Measurements from ENCODE around the gene KRTAP4-11.
"Not testable (repeated sequence)": the region's sequence is repeated elsewhere in the genome, so short reads cannot be mapped to it uniquely, and the experiment has no call there.

Gene KRTAP4-11

GRCh38 chr17:41117846-41118386, at the start of gene KRTAP4-11:
Gene KRTAP4-11 (minus strand): TSS chr17:41118373. CDS start chr17:41118315, 58 bp downstream.
- H3K27me3 Mint-ChIP-seq, result peaks cover 49% of the 10 kb centered on the region
- not testable (repeated sequence) for H3K36me3 Mint-ChIP-seq (ENCODE audit: low read depth); H3K27ac Mint-ChIP-seq; H3K9me3 Mint-ChIP-seq; H3K4me3 Mint-ChIP-seq; DNase-seq
- H3K4me1 Mint-ChIP-seq (ENCODE audit: low read depth), result peaks cover 12% of the 10 kb centered on the region

- no peak for DNase-seq
- no peaks in the 10 kb centered on the region for H3K4me1 Mint-ChIP-seq (ENCODE audit: low read depth)
- H3K27me3 Mint-ChIP-seq, result no peaks in the 10 kb centered on the region
- no peak overlapping the region for H3K27ac Mint-ChIP-seq
- H3K36me3 Mint-ChIP-seq (ENCODE audit: low read depth), result no peaks in the 10 kb centered on the region
- H3K9me3 Mint-ChIP-seq, result no peaks in the 10 kb centered on the region
- H3K4me3 Mint-ChIP-seq, result no peak overlapping the region
Measured at GRCh38 chr17:41167561-41167960, 49.4 kb upstream of the KRTAP4-11 start.

- Mint-ChIP-seq H3K27me3 (peaks cover 6% of the 10 kb centered on the region), H3K36me3 (ENCODE audit: low read depth) (no peaks in the 10 kb centered on the region), H3K4me1 (ENCODE audit: low read depth) (no peaks in the 10 kb centered on the region), H3K4me3 (no peak overlapping the region), H3K9me3 (no peaks in the 10 kb centered on the region), H3K27ac (no peak overlapping the region)
- no peak for DNase-seq
Measured at GRCh38 chr17:41163828-41164227, 45.7 kb upstream of the KRTAP4-11 start.

DNA sequence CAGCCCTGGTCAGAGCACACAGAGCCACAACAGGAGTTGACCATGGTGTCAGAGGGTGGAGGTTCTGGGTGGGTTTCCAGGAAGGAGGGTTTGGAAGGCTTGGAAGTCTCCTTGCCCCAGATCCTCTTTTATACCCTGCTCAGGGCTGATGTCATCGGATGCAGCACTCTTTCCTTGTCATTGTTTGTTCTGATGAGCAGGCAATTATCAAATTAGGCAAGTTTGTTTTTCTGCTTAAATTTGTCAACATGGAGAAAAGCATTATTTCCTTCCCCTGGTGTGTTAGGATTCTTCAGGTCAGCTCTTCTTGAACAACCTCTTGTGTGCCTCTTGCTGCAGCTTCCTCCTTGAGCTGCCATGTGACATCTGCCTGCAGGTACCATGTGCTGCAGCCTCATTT, 42.5 kb upstream of the KRTAP4-11 start, which contains the start of gene KRTAP4-4:
TSS of gene KRTAP4-4 (minus strand) at position 101 of the 400 bp plus-strand sequence. CDS start at position 44, 57 bp downstream.
- Mint-ChIP-seq H3K27ac (no peak within 1 kb of the TSS), H3K4me1 (ENCODE audit: low read depth) (no peaks in the 10 kb centered on the region), H3K9me3 (no peaks in the 10 kb centered on the region), H3K27me3 (peaks cover 17% of the 10 kb centered on the region), H3K36me3 (ENCODE audit: low read depth) (no peaks in the 10 kb centered on the region), H3K4me3 (no peak within 1 kb of the TSS)
- no peak for DNase-seq

- peaks cover 19% of the 10 kb centered on the region for H3K27me3 Mint-ChIP-seq
- H3K4me3 Mint-ChIP-seq; H3K4me1 Mint-ChIP-seq (ENCODE audit: low read depth); H3K27ac Mint-ChIP-seq; H3K9me3 Mint-ChIP-seq; DNase-seq; H3K36me3 Mint-ChIP-seq (ENCODE audit: low read depth): not testable (repeated sequence)
Measured at GRCh38 chr17:41160190-41160589, 42.0 kb upstream of the KRTAP4-11 start.

DNA sequence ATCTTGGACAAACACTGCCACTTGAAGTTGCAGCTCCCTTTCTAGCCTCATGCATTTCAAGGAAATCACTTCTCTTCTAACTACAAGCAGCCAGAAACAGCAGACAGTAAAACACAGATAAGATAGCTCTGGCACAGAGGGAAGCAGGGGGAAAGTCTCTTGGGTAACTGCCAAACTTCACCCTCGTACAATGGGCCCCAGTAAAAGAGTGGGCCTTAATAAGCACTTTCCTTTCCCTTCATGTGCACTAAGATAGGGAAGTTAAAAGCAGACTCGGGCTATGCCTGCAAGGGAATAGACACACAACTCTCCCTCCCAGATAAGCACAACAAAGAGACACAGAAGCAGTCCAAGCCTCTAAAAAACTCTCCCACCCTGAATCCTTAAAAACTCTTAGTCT, 35.7 kb upstream of the KRTAP4-11 start:
- Mint-ChIP-seq H3K4me3 (no peak overlapping the region), H3K27ac (no peak overlapping the region), H3K9me3 (no peaks in the 10 kb centered on the region), H3K36me3 (ENCODE audit: low read depth) (no peaks in the 10 kb centered on the region), H3K4me1 (ENCODE audit: low read depth) (no peaks in the 10 kb centered on the region), H3K27me3 (peaks cover 29% of the 10 kb centered on the region)
- DNase-seq, result no peak

GRCh38 chr17:41151525-41151924, 33.4 kb upstream of the KRTAP4-11 start:
- H3K27me3 Mint-ChIP-seq, result peaks cover 27% of the 10 kb centered on the region

GRCh38 chr17:41150026-41150425, 31.9 kb upstream of the KRTAP4-11 start:
- no peak overlapping the region for H3K4me3 Mint-ChIP-seq
- no peaks in the 10 kb centered on the region for H3K36me3 Mint-ChIP-seq (ENCODE audit: low read depth)
- no peaks in the 10 kb centered on the region for H3K9me3 Mint-ChIP-seq

More at GRCh38 chr17:41151525-41151924, 33.4 kb upstream of the KRTAP4-11 start:
- no peaks in the 10 kb centered on the region for H3K36me3 Mint-ChIP-seq (ENCODE audit: low read depth)
- no peaks in the 10 kb centered on the region for H3K4me1 Mint-ChIP-seq (ENCODE audit: low read depth)
- DNase-seq, result no peak
- H3K9me3 Mint-ChIP-seq, result no peaks in the 10 kb centered on the region
- no peak overlapping the region for H3K27ac Mint-ChIP-seq
- no peak overlapping the region for H3K4me3 Mint-ChIP-seq

DNA sequence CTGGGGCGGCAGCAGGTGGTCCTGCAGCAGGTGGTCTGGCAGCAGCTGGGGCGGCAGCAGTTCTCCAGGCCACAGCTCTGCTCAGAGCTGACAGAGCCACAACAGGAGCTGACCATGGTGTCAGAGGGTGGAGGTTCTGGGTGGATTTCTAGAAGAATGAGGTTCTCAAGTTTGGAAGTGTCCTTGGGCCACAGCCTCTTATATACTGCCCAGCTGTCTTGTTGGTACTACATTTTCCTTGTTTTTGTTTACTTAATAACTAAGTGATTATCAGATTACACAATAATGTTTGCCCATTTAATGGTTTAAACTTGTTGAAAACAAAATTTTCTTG, 31.4 kb upstream of the KRTAP4-11 start, which contains the start of gene KRTAP4-5:
TSS of gene KRTAP4-5 (minus strand) at position 174 of the 334 bp plus-strand sequence. CDS start at position 116, 58 bp downstream.
- H3K4me3 Mint-ChIP-seq, result no peak within 1 kb of the TSS
- no peak for DNase-seq
- H3K4me1 Mint-ChIP-seq (ENCODE audit: low read depth), result no peaks in the 10 kb centered on the region
- peaks cover 15% of the 10 kb centered on the region for H3K27me3 Mint-ChIP-seq
- H3K36me3 Mint-ChIP-seq (ENCODE audit: low read depth), result no peaks in the 10 kb centered on the region
- H3K9me3 Mint-ChIP-seq, result no peaks in the 10 kb centered on the region
- H3K27ac Mint-ChIP-seq, result no peak within 1 kb of the TSS

More at GRCh38 chr17:41150026-41150425, 31.9 kb upstream of the KRTAP4-11 start:
- Mint-ChIP-seq H3K27me3 (peaks cover 17% of the 10 kb centered on the region), H3K4me1 (ENCODE audit: low read depth) (no peaks in the 10 kb centered on the region), H3K27ac (no peak overlapping the region)
- no peak for DNase-seq

DNA sequence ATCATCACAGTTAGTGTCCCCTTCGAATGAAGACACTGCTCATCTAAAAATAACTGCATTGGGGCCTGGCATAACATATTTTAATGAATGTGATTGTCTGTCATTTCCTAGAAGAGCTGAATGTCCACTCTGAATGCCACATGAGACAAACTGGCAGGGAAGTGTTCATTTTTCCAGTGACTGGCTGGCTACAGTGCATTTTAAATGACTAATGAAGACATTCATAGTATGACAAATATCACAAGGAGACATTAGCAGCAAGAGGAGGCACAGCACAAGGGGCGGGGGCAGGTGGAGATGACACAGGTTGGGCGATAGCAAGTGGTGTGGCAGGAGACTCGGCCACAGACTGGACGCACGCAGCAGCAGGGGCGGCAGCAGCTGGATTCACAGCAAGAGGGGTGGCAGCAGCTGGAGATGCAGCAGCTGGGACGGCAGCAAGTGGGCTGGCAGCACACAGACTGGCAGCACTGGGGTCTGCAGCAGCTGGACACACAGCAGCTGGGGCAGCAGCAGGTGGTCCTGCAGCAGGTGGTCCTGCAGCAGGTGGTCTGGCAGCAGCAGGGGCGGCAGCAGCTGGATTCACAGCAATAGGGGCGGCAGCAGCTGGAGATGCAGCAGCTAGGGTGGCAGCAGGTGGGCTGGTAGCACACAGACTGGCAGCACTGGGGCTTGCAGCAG, 30.9 kb upstream of the KRTAP4-11 start:
- not testable (repeated sequence) for DNase-seq; H3K4me3 Mint-ChIP-seq; H3K36me3 Mint-ChIP-seq (ENCODE audit: low read depth); H3K27ac Mint-ChIP-seq; H3K9me3 Mint-ChIP-seq; H3K4me1 Mint-ChIP-seq (ENCODE audit: low read depth)
- peaks cover 14% of the 10 kb centered on the region for H3K27me3 Mint-ChIP-seq

DNA sequence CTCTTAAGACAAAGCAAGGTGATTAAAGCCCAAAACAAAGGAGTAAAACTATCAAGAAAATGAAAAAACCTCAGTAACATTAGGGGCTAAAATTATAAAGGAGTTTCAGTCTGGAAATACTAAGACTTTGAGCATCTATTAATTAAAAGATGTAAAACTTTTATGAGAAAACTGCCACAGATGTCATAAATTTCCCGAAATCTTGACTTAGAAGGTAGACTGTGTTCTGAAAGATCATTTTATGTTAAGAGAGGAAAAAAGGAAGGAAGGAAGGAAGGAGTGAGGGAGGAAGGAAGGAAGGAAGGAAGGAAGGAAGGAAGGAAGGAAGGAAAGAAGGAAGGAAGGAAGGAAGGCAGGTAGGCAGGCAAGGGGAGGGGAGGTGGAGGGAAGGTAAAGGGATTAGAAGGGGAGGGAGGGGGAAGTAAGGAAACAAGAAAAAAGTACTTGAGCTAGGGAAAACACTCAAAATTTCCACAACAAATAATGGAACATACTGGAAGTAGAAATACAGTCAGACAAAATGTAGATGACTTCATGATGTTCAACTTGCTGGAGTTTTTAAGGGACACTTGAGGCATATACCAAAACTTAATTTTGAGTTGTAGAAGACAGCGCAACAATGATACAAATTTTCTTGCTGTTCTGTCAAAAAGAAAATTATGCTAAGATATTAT, 29.5 kb upstream of the KRTAP4-11 start:
- peaks cover 4% of the 10 kb centered on the region for H3K36me3 Mint-ChIP-seq (ENCODE audit: low read depth)
- H3K9me3 Mint-ChIP-seq, result peaks cover 12% of the 10 kb centered on the region

GRCh38 chr17:41145261-41145660, 27.1 kb upstream of the KRTAP4-11 start:
- Mint-ChIP-seq H3K27me3 (peaks cover 11% of the 10 kb centered on the region), H3K4me1 (ENCODE audit: low read depth) (no peaks in the 10 kb centered on the region), H3K36me3 (ENCODE audit: low read depth) (peaks cover 4% of the 10 kb centered on the region), H3K27ac (no peak overlapping the region), H3K4me3 (no peak overlapping the region), H3K9me3 (peaks cover 18% of the 10 kb centered on the region)
- no peak for DNase-seq

More for the DNA sequence above, 29.5 kb upstream of the KRTAP4-11 start:
- Mint-ChIP-seq H3K27me3 (peaks cover 6% of the 10 kb centered on the region), H3K27ac (no peak overlapping the region), H3K4me1 (ENCODE audit: low read depth) (no peaks in the 10 kb centered on the region), H3K4me3 (no peak overlapping the region)
- no peak for DNase-seq

DNA sequence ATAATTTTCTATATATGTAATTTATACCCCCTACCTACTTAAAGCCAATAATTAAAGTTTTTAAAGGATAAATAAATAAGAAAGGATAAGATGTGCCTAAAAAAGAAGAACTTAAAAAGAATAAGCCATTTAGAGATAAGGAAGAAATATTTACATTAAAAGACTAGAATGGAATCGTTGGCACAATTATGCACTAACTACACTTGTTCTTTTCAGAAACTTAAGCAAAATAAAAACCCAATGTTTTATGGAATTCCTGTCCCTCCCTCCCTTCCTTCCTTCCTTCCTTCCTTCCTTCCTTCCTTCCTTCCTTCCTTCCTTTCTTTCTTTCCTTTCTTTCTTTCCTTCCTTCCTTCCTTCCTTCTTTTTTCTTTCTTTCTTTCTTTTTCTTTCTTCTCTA, 26.7 kb upstream of the KRTAP4-11 start:
- H3K4me3 Mint-ChIP-seq, result no peak overlapping the region
- H3K4me1 Mint-ChIP-seq (ENCODE audit: low read depth), result no peaks in the 10 kb centered on the region
- H3K9me3 Mint-ChIP-seq, result peaks cover 18% of the 10 kb centered on the region
- no peak for DNase-seq
- peaks cover 11% of the 10 kb centered on the region for H3K27me3 Mint-ChIP-seq
- H3K27ac Mint-ChIP-seq, result no peak overlapping the region
- H3K36me3 Mint-ChIP-seq (ENCODE audit: low read depth), result peaks cover 4% of the 10 kb centered on the region

GRCh38 chr17:41141361-41141760, 23.2 kb upstream of the KRTAP4-11 start:
- peaks cover 13% of the 10 kb centered on the region for H3K27me3 Mint-ChIP-seq
- no peak for DNase-seq
- H3K9me3 Mint-ChIP-seq, result peaks cover 28% of the 10 kb centered on the region
- peaks cover 7% of the 10 kb centered on the region for H3K36me3 Mint-ChIP-seq (ENCODE audit: low read depth)
- H3K4me1 Mint-ChIP-seq (ENCODE audit: low read depth), result no peaks in the 10 kb centered on the region
- no peak overlapping the region for H3K27ac Mint-ChIP-seq
- H3K4me3 Mint-ChIP-seq, result no peak overlapping the region

Measured in activated T-cell treated with anti-CD3 and anti-CD28 coated beads, Interleukin-2, amount 50 U/mL, for 24 hours (primary cell).